Thoracic aorta (tissue), 2 donors: ENCODE data around the gene ENKD1. TPM values are rescaled to one million over a fixed set of nuclear protein-coding genes. Genes with fewer than 3 reads are reported as not detected.

Experiments
- ATAC-seq: fragments of 150-250 bp; one replicate; pipeline ENCODE4 v1.8.0; 2017; ENCODE audit warnings: low read depth; ENCODE audit not compliant: insufficient number of reproducible peaks, low FRiP score
- DNase-seq: peaks from one replicate; pipeline ENCODE4 v3.0.0-alpha.2; 2020; ENCODE audit warnings: low spot score
- H3K27ac ChIP-seq, 2 donors: fragments of 200-600 bp; sonication (generic); 1 replicate in 1 of 2; 2 replicates in 1 of 2; pipeline ENCODE4 v1.5.1; 2016; ENCODE audit warnings: mild to moderate bottlenecking in 2 of 2, moderate library complexity in 2 of 2
- H3K27me3 ChIP-seq: fragments of 200-600 bp; sonication (generic); replicated peaks from 2 replicates; pipeline ENCODE4 v1.6.0; 2016; ENCODE audit warnings: mild to moderate bottlenecking; ENCODE audit not compliant: insufficient read depth
- H3K36me3 ChIP-seq: fragments of 200-600 bp; sonication (generic); one replicate; pipeline ENCODE4 v1.5.1; 2016
- H3K4me1 ChIP-seq, 2 donors: fragments of 200-600 bp; sonication (generic); 1 replicate in 1 of 2; 2 replicates in 1 of 2; pipeline versions ENCODE4 v1.5.1 to v1.6.0; 2016; ENCODE audit warnings: low read depth in 2 of 2, mild to moderate bottlenecking in 1 of 2; ENCODE audit not compliant: control insufficient read depth in 1 of 2
- H3K4me3 ChIP-seq: fragments of 200-600 bp; sonication (generic); 2 replicates; pipeline ENCODE4 v1.5.1; 2016; ENCODE audit warnings: mild to moderate bottlenecking
- H3K9me3 ChIP-seq: fragments of 200-600 bp; sonication (generic); 2 replicates; pipeline ENCODE4 v1.5.1; 2016
- total RNA-seq, 2 donors: library from RNA; depleted of rRNA; stranded (reverse); fragments of >200 nt; gene quantifications; one replicate each; pipeline versions ENCODE4 v1.1.0 to v1.2.3, GENCODE V29; 2016
- TF ChIP-seq, protein P1 (sequence below): fragments of 200-600 bp; sonication (generic); IDR thresholded peaks from one replicate; pipeline ENCODE4 v1.5.1; 2019; ENCODE audit warnings: antibody characterized with exemption

Gene ENKD1
- total RNA-seq, 2 donors from 2014 or later = 15.4 to 17.6 TPM

GRCh38 chr16:67666032-67666551, 458 bp downstream of the ENKD1 start:
- H3K4me1 ChIP-seq = peaks cover 18 to 31% of the 10 kb centered on the region in 2 donors
- DNase-seq = no peak
- H3K36me3 ChIP-seq = no peaks in the 10 kb centered on the region
- peak overlapping the region; percentile 92 for H3K4me3 ChIP-seq
- H3K27ac ChIP-seq = peak overlapping the region in 1 of 2 donors; percentile 81
- H3K9me3 ChIP-seq = no peaks in the 10 kb centered on the region
- ATAC-seq = no peak
- H3K27me3 ChIP-seq = no peaks in the 10 kb centered on the region
- TF ChIP-seq, protein P1, sequence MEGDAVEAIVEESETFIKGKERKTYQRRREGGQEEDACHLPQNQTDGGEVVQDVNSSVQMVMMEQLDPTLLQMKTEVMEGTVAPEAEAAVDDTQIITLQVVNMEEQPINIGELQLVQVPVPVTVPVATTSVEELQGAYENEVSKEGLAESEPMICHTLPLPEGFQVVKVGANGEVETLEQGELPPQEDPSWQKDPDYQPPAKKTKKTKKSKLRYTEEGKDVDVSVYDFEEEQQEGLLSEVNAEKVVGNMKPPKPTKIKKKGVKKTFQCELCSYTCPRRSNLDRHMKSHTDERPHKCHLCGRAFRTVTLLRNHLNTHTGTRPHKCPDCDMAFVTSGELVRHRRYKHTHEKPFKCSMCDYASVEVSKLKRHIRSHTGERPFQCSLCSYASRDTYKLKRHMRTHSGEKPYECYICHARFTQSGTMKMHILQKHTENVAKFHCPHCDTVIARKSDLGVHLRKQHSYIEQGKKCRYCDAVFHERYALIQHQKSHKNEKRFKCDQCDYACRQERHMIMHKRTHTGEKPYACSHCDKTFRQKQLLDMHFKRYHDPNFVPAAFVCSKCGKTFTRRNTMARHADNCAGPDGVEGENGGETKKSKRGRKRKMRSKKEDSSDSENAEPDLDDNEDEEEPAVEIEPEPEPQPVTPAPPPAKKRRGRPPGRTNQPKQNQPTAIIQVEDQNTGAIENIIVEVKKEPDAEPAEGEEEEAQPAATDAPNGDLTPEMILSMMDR = no peak

GRCh38 chr16:67665598-67665997, 952 bp downstream of the ENKD1 start:
- no peaks in the 10 kb centered on the region for H3K9me3 ChIP-seq
- no peak for DNase-seq
- ATAC-seq = no peak
- H3K36me3 ChIP-seq = no peaks in the 10 kb centered on the region
- H3K4me1 ChIP-seq = peaks cover 19 to 32% of the 10 kb centered on the region in 2 donors
- no peak overlapping the region for H3K27ac ChIP-seq
- peak overlapping the region; percentile 92 for H3K4me3 ChIP-seq
- TF ChIP-seq, protein P1 = no peak
- no peaks in the 10 kb centered on the region for H3K27me3 ChIP-seq

GRCh38 chr16:67664871-67665270, 1.7 kb downstream of the ENKD1 start:
- ATAC-seq = no peak
- H3K27me3 ChIP-seq = no peaks in the 10 kb centered on the region
- TF ChIP-seq, protein P1 = no peak
- no peak for DNase-seq
- H3K9me3 ChIP-seq = no peaks in the 10 kb centered on the region
- H3K36me3 ChIP-seq = no peaks in the 10 kb centered on the region
- no peak overlapping the region for H3K4me3 ChIP-seq
- peaks cover 19 to 32% of the 10 kb centered on the region in 2 donors for H3K4me1 ChIP-seq
- H3K27ac ChIP-seq = no peak overlapping the region

DNA sequence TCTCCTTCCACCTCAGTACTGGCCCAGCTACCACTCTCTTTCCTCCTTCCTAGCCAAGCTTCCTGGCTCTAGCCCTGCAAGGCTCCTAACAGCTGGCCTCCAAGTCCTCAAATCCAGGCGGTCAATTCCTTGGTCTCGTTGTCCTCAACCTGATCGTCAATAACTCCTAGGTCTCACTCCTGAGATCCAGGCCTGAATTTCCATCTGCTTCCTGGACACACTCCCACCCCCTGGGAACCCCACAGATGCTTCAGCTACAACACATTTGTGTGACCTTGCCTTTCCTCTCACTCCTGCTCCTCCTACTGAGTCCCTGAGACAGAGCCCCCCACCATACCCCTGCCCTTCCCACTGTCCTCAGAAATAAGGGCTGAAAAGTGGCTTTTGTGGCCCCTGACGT, 2.3 kb downstream of the ENKD1 start:
- TF ChIP-seq, protein P1 = no peak
- peaks cover 21 to 37% of the 10 kb centered on the region in 2 donors for H3K4me1 ChIP-seq

GRCh38 chr16:67663877-67664222, 2.7 kb downstream of the ENKD1 start:
- H3K4me1 ChIP-seq = peaks cover 25 to 41% of the 10 kb centered on the region in 2 donors
- no peak for DNase-seq
- no peaks in the 10 kb centered on the region for H3K36me3 ChIP-seq
- H3K9me3 ChIP-seq = no peaks in the 10 kb centered on the region
- H3K27me3 ChIP-seq = no peaks in the 10 kb centered on the region
- TF ChIP-seq, protein P1 = no peak
- H3K27ac ChIP-seq = no peak overlapping the region
- ATAC-seq = no peak
- no peak overlapping the region for H3K4me3 ChIP-seq

More for the DNA sequence above, 2.3 kb downstream of the ENKD1 start:
- no peak for ATAC-seq
- Histone ChIP-seq H3K4me3 (no peak overlapping the region), H3K27ac (no peak overlapping the region), H3K36me3 (no peaks in the 10 kb centered on the region), H3K27me3 (no peaks in the 10 kb centered on the region), H3K9me3 (no peaks in the 10 kb centered on the region)
- DNase-seq = no peak
